GM20000 (cell line): ENCODE measurements around the gene C1orf94.

Experiments used
- DNase-seq: peaks from one replicate; pipeline ENCODE4 v3.0.0; 2012; ENCODE audit warnings: low spot score
- CTCF ChIP-seq: IDR thresholded peaks from 2 replicates; pipeline ENCODE4 v1.5.1; 2012; ENCODE audit warnings: mild to moderate bottlenecking, control low read depth; ENCODE audit errors: extremely low read depth, missing control alignments

Gene C1orf94

DNA sequence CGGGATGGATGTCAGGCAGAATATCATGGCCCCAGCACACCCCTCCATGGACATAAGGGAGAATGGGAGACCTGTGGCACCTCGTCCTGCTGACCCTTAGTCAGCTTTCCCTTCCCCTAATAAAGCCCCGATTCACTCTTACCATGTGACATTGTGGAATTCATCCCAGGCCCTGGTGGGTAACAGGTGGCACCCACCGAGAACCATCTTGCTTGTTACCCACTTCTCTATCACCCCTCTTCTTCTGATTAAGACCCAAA, 44.6 kb upstream of the C1orf94 start:
- DNase-seq, result no peak
- no peak for TF ChIP-seq CTCF

DNA sequence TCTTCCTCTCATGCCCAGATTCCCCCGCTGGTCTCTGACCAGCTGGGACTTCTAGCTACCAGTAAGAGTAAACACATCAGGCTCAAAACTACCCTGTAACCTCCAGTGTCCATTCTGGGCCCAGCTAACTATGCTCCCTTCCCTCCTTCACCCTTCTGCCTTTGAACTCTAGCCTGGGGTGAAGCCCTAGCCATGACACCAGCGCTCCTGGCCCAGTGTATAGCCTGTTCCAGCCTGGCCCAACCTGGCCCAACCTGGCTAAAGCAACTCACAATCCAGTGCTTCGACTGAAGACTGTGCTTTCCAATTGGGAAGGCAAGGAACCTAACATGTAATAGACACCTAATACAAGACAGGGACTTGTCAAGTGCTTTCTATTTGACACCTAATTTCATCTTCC, 39.3 kb upstream of the C1orf94 start:
- DNase-seq, result no peak
- TF ChIP-seq CTCF, result no peak

DNA sequence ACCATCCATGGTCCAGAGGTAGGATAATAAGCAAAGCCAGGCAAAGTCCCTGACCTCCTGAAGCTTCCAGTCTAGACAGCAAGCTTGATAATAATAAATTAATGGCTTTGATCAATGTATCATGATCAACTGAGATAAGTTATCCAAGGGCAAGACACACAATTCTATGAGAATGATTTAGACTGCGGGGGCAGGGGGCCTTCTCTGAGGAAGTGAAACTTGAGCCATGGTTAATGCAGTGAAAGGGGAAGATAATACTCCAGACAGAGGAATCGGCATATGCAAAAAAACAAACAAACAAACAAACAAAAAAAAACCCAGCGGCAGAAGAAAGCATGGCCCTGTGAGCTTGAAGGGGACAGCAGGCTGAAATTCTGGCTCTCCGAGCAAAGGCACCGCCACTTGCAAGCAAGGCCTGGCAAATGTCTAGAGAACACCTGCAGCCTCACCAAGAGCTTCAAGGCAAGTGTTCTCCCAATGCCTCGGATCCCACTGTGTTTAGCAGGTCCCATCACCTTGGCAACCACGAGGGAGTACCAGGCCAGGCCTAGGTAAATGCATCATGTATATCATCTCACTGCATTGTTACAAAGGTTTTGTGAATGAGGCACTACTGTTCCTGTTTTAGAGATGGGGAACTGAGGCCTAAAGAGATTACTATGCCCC, 36.6 kb upstream of the C1orf94 start:
- no peak for DNase-seq
- no peak for TF ChIP-seq CTCF

- DNase-seq, result no peak
- TF ChIP-seq CTCF, result no peak
These were observed 32.7 kb upstream of the C1orf94 start for GRCh38 chr1:34143975-34144374.

- DNase-seq, result no peak
- no peak for TF ChIP-seq CTCF
These were observed 31.9 kb upstream of the C1orf94 start for GRCh38 chr1:34144766-34145165.

GRCh38 chr1:34147301-34147700, 29.4 kb upstream of the C1orf94 start:
- DNase-seq, result no peak
- TF ChIP-seq CTCF, result no peak

- no peak for DNase-seq
- TF ChIP-seq CTCF, result no peak
These were observed 27.2 kb upstream of the C1orf94 start for GRCh38 chr1:34149501-34149900.
